Esophagus (tissue), 2 donors: Measurements from ENCODE around the gene AURKB. TPM values are rescaled to one million over a fixed set of nuclear protein-coding genes. Genes with fewer than 3 reads are reported as not detected.
A peak's percentile ranks its signal among the peaks of the same experiment; 100 is the strongest.
"Not testable (repeated sequence)": the region's sequence is repeated elsewhere in the genome, so short reads cannot be mapped to it uniquely, and the experiment has no call there.

ENCODE experiments used
- H3K27ac ChIP-seq, 2 donors: one replicate each; pipeline ENCODE4 v1.5.1; 2013; ENCODE audit warnings: low read depth in 2 of 2, mild to moderate bottlenecking in 2 of 2, inconsistent platforms in 1 of 2, low read length in 1 of 2, moderate library complexity in 1 of 2
- H3K27me3 ChIP-seq, 2 donors: one replicate each; pipeline ENCODE4 v1.6.1; 2013; ENCODE audit warnings: low read length in 2 of 2, control low read depth in 1 of 2, mild to moderate bottlenecking in 1 of 2; ENCODE audit not compliant: insufficient read depth in 2 of 2, control insufficient read depth in 1 of 2
- H3K36me3 ChIP-seq, 2 donors: one replicate each; pipeline ENCODE4 v1.6.1; 2013; ENCODE audit warnings: low read length in 1 of 2; ENCODE audit not compliant: control insufficient read depth in 2 of 2, insufficient read depth in 2 of 2
- H3K4me1 ChIP-seq, 2 donors: one replicate each; pipeline ENCODE4 v1.6.1; 2013; ENCODE audit warnings: low read length in 1 of 2; ENCODE audit not compliant: control insufficient read depth in 2 of 2, insufficient read depth in 2 of 2
- H3K4me3 ChIP-seq, 2 donors: one replicate each; pipeline ENCODE4 v1.5.1; 2013; ENCODE audit warnings: low read length in 2 of 2, mild to moderate bottlenecking in 2 of 2, low read depth in 1 of 2, moderate library complexity in 1 of 2
- H3K9me3 ChIP-seq, 2 donors: one replicate each; pipeline ENCODE4 v1.6.1; 2013; ENCODE audit warnings: mild to moderate bottlenecking in 2 of 2, low read depth in 1 of 2, low read length in 1 of 2, moderate library complexity in 1 of 2; ENCODE audit not compliant: control insufficient read depth in 2 of 2, insufficient read depth in 1 of 2
- WGBS, 2 donors: extraction: QIAGEN DNeasy Blood & Tissue Kit; methylation state at CpG; one replicate each; pipeline ENCODE4 v1.1.7; 2013; 5-methylcytosine and 5-hydroxymethylcytosine counted together
- polyA plus RNA-seq, 2 donors: library from polyadenylated mRNA; stranded (reverse); fragments of 200-250 nt; gene quantifications; one replicate each; pipeline ENCODE4 v1.2.3, GENCODE V29; 2013
- donor health status: healthy with polysubstance abuse.
- donor health status: Bipolar disorder and iron deficiency.

The AURKB gene
- polyA plus RNA-seq, 2 donors: 25.3 to 28.3 TPM

GRCh38 chr17:8220783-8221662 lies 10.6 kb upstream of the AURKB start:
- 1% methylated on average over 45 of the region's 45 CpGs for WGBS, 2 donors
- H3K27ac ChIP-seq: peak overlapping the region; percentile 99

GRCh38 chr17:8214000-8214399 lies 3.6 kb upstream of the AURKB start:
- not testable (repeated sequence) for H3K4me1 ChIP-seq, H3K36me3 ChIP-seq, H3K27me3 ChIP-seq, H3K4me3 ChIP-seq, H3K9me3 ChIP-seq, H3K27ac ChIP-seq
- WGBS, 2 donors: 89 to 91% methylated on average over 15 of the region's 15 CpGs

More at GRCh38 chr17:8220783-8221662, 10.6 kb upstream of the AURKB start:
- H3K4me3 ChIP-seq: peak overlapping the region; percentile 63 to 66
- H3K36me3 ChIP-seq: no peaks in the 10 kb centered on the region
- H3K27me3 ChIP-seq: no peaks in the 10 kb centered on the region
- H3K9me3 ChIP-seq: no peaks in the 10 kb centered on the region
- H3K4me1 ChIP-seq: peaks cover 4 to 7% of the 10 kb centered on the region in 2 donors

GRCh38 chr17:8212312-8213180 lies 2.2 kb upstream of the AURKB start:
- Histone ChIP-seq H3K27ac (peak overlapping the region in 1 of 2 donors; percentile 20), H3K4me3 (no peak overlapping the region), H3K27me3 (no peaks in the 10 kb centered on the region), H3K9me3 (no peaks in the 10 kb centered on the region), H3K36me3 (no peaks in the 10 kb centered on the region), H3K4me1 (peaks cover 3% of the 10 kb centered on the region in 2 donors)
- 76% methylated on average over 14 of the region's 14 CpGs for WGBS, 2 donors

- Histone ChIP-seq H3K36me3 (no peaks in the 10 kb centered on the region), H3K9me3 (no peaks in the 10 kb centered on the region), H3K4me1 (peaks cover 3% of the 10 kb centered on the region in 2 donors), H3K27ac (peak overlapping the region; percentile 70 to 75), H3K4me3 (peak overlapping the region; percentile 60 to 78), H3K27me3 (no peaks in the 10 kb centered on the region)
- WGBS, 2 donors: 15 to 16% methylated on average over 22 of the region's 22 CpGs
These were observed 535 bp upstream of the AURKB start for GRCh38 chr17:8210761-8211458.

- peak overlapping the region in 1 of 2 donors; percentile 51 for H3K27ac ChIP-seq
- 92 to 94% methylated on average over 12 of the region's 12 CpGs for WGBS, 2 donors
- no peaks in the 10 kb centered on the region for H3K36me3 ChIP-seq
- peaks cover 3% of the 10 kb centered on the region in 2 donors for H3K4me1 ChIP-seq
- H3K27me3 ChIP-seq: no peaks in the 10 kb centered on the region
- no peaks in the 10 kb centered on the region for H3K9me3 ChIP-seq
- no peak overlapping the region for H3K4me3 ChIP-seq
These were observed 3.8 kb downstream of the AURKB start for GRCh38 chr17:8206536-8206935.

- Histone ChIP-seq H3K4me1 (peaks cover 0 to 3% of the 10 kb centered on the region in 2 donors), H3K9me3 (no peaks in the 10 kb centered on the region), H3K36me3 (no peaks in the 10 kb centered on the region), H3K4me3 (no peak overlapping the region), H3K27me3 (no peaks in the 10 kb centered on the region), H3K27ac (no peak overlapping the region)
- 88 to 89% methylated on average over 19 of the region's 19 CpGs for WGBS, 2 donors
These were observed 5.4 kb downstream of the AURKB start for GRCh38 chr17:8204761-8205555.

- peak overlapping the region; percentile 86 to 91 for H3K27ac ChIP-seq
- 8 to 16% methylated on average over 12 of the region's 12 CpGs for WGBS, 2 donors
- peak overlapping the region in 1 of 2 donors; percentile 38 for H3K4me3 ChIP-seq
- peaks cover 5 to 16% of the 10 kb centered on the region in 2 donors for H3K4me1 ChIP-seq
- no peaks in the 10 kb centered on the region for H3K27me3 ChIP-seq
- H3K36me3 ChIP-seq: no peaks in the 10 kb centered on the region
- no peaks in the 10 kb centered on the region for H3K9me3 ChIP-seq
These were observed 18.1 kb downstream of the AURKB start for GRCh38 chr17:8192070-8192815.

GRCh38 chr17:8190506-8190905 lies 19.9 kb downstream of the AURKB start:
- Histone ChIP-seq H3K4me1 (peaks cover 5 to 16% of the 10 kb centered on the region in 2 donors), H3K27me3 (no peaks in the 10 kb centered on the region), H3K27ac (peak overlapping the region; percentile 62 to 80), H3K9me3 (no peaks in the 10 kb centered on the region), H3K4me3 (no peak overlapping the region), H3K36me3 (no peaks in the 10 kb centered on the region)
- WGBS, 2 donors: 42 to 43% methylated on average over 6 of the region's 6 CpGs
